NB4 (cell line): ENCODE results near the gene EGFLAM.

ENCODE experiments used
- MYC ChIP-seq: IDR thresholded peaks from 2 replicates; pipeline ENCODE4 v1.6.1; 2011; ENCODE audit warnings: low read depth, low read length
- POLR2A ChIP-seq: IDR thresholded peaks from 2 replicates; pipeline ENCODE4 v1.6.1; 2011; ENCODE audit warnings: mild to moderate bottlenecking; ENCODE audit not compliant: insufficient read length; ENCODE audit errors: extremely low read depth
- TF ChIP-seq, protein P1 (sequence below): IDR thresholded peaks from one replicate; pipeline ENCODE4 v1.5.1; 2012; ENCODE audit warnings: low read depth, low read length
- TF ChIP-seq, protein P2 (sequence below): IDR thresholded peaks from 2 replicates; pipeline ENCODE4 v1.6.1; 2011; ENCODE audit warnings: low read depth, low read length

DNA sequence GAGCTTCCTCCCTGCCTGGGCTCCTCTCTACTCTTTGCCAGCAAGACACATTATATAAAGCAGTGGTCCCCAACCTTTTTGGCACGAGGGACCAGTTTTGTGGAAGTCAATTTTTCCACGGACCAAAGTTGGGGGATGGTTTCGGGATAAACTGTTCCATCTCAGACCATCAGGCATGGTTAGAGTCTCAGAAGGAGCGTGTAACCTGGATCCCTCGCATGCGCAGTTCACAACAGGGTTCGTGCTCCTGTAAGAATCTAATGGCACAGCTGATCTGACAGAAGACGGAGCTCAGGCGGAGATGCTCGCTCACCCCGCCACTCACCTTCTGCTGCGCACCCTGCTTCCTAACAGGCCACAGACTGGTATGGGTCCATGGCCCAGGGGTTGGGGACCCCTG, 155.3 kb downstream of the EGFLAM start:
- TF ChIP-seq, protein P1, sequence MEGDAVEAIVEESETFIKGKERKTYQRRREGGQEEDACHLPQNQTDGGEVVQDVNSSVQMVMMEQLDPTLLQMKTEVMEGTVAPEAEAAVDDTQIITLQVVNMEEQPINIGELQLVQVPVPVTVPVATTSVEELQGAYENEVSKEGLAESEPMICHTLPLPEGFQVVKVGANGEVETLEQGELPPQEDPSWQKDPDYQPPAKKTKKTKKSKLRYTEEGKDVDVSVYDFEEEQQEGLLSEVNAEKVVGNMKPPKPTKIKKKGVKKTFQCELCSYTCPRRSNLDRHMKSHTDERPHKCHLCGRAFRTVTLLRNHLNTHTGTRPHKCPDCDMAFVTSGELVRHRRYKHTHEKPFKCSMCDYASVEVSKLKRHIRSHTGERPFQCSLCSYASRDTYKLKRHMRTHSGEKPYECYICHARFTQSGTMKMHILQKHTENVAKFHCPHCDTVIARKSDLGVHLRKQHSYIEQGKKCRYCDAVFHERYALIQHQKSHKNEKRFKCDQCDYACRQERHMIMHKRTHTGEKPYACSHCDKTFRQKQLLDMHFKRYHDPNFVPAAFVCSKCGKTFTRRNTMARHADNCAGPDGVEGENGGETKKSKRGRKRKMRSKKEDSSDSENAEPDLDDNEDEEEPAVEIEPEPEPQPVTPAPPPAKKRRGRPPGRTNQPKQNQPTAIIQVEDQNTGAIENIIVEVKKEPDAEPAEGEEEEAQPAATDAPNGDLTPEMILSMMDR = no peak
- TF ChIP-seq POLR2A (no peak), MYC (no peak)
- TF ChIP-seq, protein P2, sequence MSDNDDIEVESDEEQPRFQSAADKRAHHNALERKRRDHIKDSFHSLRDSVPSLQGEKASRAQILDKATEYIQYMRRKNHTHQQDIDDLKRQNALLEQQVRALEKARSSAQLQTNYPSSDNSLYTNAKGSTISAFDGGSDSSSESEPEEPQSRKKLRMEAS = no peak
